ENCODE measurements around the gene RASSF1. TPM values are rescaled to one million over a fixed set of nuclear protein-coding genes. Genes with fewer than 3 reads are reported as not detected.

RASSF1 gene
- polyA plus RNA-seq (51.4 and 54.0 TPM in 2 replicates), polyA minus RNA-seq (18.1 and 19.0 TPM in 2 replicates)

GRCh38 chr3:50340448-50341329 is at the start of gene RASSF1:
Gene RASSF1, minus strand, starts transcription at chr3:50340836. Its CDS starts 31 bp downstream, at chr3:50340805.
- H3K4me2 ChIP-seq (ENCODE audit: low read length): no peak within 1 kb of the TSS
- H3K27me3 ChIP-seq (ENCODE audit: insufficient read depth, low read depth, low read length): peaks cover 42% of the 10 kb centered on the region
- no peak within 1 kb of the TSS for H3K9ac ChIP-seq (ENCODE audit: low read length)

DNA sequence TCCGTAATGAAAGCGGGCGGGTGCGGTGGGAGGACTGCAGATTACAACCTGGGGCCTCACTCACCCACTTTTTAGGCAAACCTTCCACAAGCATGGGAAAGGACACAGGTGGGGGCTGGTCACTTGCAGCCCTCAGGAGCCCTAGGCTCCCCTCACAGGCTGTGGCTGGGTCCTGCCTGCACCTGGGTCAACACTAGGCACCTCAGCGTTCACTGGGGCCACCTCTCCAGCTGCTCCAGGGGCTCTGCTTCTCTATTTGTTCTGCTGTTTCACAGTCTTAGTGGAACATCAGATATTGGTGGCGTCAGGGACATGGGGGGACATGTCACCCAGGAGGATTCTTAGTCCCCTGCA is 48.8 kb upstream of the RASSF1 start:
- Histone ChIP-seq H3K4me2 (ENCODE audit: low read length) (no peak overlapping the region), H2AFZ (ENCODE audit: low read depth, low read length) (no peak overlapping the region), H3K9me2 (ENCODE audit: insufficient read depth, low read length) (no peaks in the 10 kb centered on the region), H3K36me3 (ENCODE audit: insufficient read depth, low read length) (no peaks in the 10 kb centered on the region), H3F3A (ENCODE audit: insufficient read depth, low read length, poor library complexity, severe bottlenecking) (no peaks in the 10 kb centered on the region), H3K27ac (ENCODE audit: low read length) (no peak overlapping the region), H3K4me3 (ENCODE audit: low read length) (no peak overlapping the region), H3K9me3 (ENCODE audit: low read length) (no peaks in the 10 kb centered on the region), H3K79me2 (replicated peaks; ENCODE audit: insufficient read depth, low read length) (no peaks in the 10 kb centered on the region), H3K9ac (ENCODE audit: low read length) (no peak overlapping the region), H4K20me1 (ENCODE audit: insufficient read depth) (no peaks in the 10 kb centered on the region), H3K27me3 (ENCODE audit: insufficient read depth, low read depth, low read length) (no peaks in the 10 kb centered on the region)
- no peak for TF ChIP-seq RAD21 (conservative IDR thresholded peaks at IDR 0.05)
- TF ChIP-seq MXI1 (conservative IDR thresholded peaks at IDR 0.05; ENCODE audit: poor library complexity, severe bottlenecking): no peak
- no peak for TF ChIP-seq REST (IDR thresholded peaks at IDR 0.05; ENCODE audit: borderline replicate concordance)

More at GRCh38 chr3:50340448-50341329, at the start of gene RASSF1:
- no peak within 1 kb of the TSS for H3K4me3 ChIP-seq (ENCODE audit: low read length)
- H3K79me2 ChIP-seq (replicated peaks; ENCODE audit: insufficient read depth, low read length): peaks cover 11% of the 10 kb centered on the region
- H3K9me3 ChIP-seq (ENCODE audit: low read length): no peaks in the 10 kb centered on the region
- H3K27ac ChIP-seq (ENCODE audit: low read length): no peak within 1 kb of the TSS
- H3F3A ChIP-seq (ENCODE audit: insufficient read depth, low read length, poor library complexity, severe bottlenecking): no peaks in the 10 kb centered on the region
- H4K20me1 ChIP-seq (ENCODE audit: insufficient read depth): no peaks in the 10 kb centered on the region
- H3K36me3 ChIP-seq (ENCODE audit: insufficient read depth, low read length): no peaks in the 10 kb centered on the region
- no peak for TF ChIP-seq RAD21 (conservative IDR thresholded peaks at IDR 0.05)
- no peak for TF ChIP-seq TAF1 (IDR thresholded peaks at IDR 0.05; ENCODE audit: low read depth)
- TF ChIP-seq MXI1 (conservative IDR thresholded peaks at IDR 0.05; ENCODE audit: poor library complexity, severe bottlenecking): no peak
- TF ChIP-seq REST (IDR thresholded peaks at IDR 0.05; ENCODE audit: borderline replicate concordance): no peak
- no peak for TF ChIP-seq EP300 (conservative IDR thresholded peaks at IDR 0.05; ENCODE audit: poor library complexity, severe bottlenecking)
- no peak for TF ChIP-seq POLR2AphosphoS5 (IDR thresholded peaks at IDR 0.05)
- TF ChIP-seq, protein P1, sequence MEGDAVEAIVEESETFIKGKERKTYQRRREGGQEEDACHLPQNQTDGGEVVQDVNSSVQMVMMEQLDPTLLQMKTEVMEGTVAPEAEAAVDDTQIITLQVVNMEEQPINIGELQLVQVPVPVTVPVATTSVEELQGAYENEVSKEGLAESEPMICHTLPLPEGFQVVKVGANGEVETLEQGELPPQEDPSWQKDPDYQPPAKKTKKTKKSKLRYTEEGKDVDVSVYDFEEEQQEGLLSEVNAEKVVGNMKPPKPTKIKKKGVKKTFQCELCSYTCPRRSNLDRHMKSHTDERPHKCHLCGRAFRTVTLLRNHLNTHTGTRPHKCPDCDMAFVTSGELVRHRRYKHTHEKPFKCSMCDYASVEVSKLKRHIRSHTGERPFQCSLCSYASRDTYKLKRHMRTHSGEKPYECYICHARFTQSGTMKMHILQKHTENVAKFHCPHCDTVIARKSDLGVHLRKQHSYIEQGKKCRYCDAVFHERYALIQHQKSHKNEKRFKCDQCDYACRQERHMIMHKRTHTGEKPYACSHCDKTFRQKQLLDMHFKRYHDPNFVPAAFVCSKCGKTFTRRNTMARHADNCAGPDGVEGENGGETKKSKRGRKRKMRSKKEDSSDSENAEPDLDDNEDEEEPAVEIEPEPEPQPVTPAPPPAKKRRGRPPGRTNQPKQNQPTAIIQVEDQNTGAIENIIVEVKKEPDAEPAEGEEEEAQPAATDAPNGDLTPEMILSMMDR (IDR thresholded peaks at IDR 0.05; ENCODE audit: poor library complexity, severe bottlenecking): no peak
- H2AFZ ChIP-seq (ENCODE audit: low read depth, low read length): no peak within 1 kb of the TSS
- H3K9me2 ChIP-seq (ENCODE audit: insufficient read depth, low read length): no peaks in the 10 kb centered on the region
